Memory B cell (primary cell): Measurements from ENCODE around the gene TCIRG1.
"Not testable (repeated sequence)": the region's sequence is repeated elsewhere in the genome, so short reads cannot be mapped to it uniquely, and the experiment has no call there.

Experiments
- ATAC-seq: fragments of 150-1000 bp; cut with Tn5 transposase; 2 replicates; pipeline ENCODE4 v1.10.0; 2021; ENCODE audit warnings: low read depth, mild to moderate bottlenecking, moderate library complexity
- DNase-seq, 2 donors: peaks; one replicate each; pipeline ENCODE4 v3.0.0; 2022; ENCODE audit warnings: low spot score in 2 of 2
- H3K27ac Mint-ChIP-seq: one replicate; pipeline ENCODE4 v1.8.0; 2022; ENCODE audit warnings: mild to moderate bottlenecking, moderate library complexity, mixed read lengths
- H3K27me3 Mint-ChIP-seq: one replicate; pipeline ENCODE4 v1.8.0; 2022; ENCODE audit warnings: mixed read lengths
- H3K36me3 Mint-ChIP-seq: one replicate; pipeline ENCODE4 v1.8.0; 2022; ENCODE audit warnings: mild to moderate bottlenecking, mixed read lengths
- H3K4me1 Mint-ChIP-seq: one replicate; pipeline ENCODE4 v1.8.0; 2022; ENCODE audit warnings: mixed read lengths
- H3K4me3 Mint-ChIP-seq: one replicate; pipeline ENCODE4 v1.8.0; 2022; ENCODE audit warnings: mild to moderate bottlenecking, moderate library complexity, mixed read lengths
- H3K9me3 Mint-ChIP-seq: one replicate; pipeline ENCODE4 v1.8.0; 2022; ENCODE audit warnings: mixed read lengths

The TCIRG1 gene

GRCh38 chr11:68038718-68039525, at the start of gene TCIRG1:
TSS of gene TCIRG1 (plus strand) at chr11:68039025. CDS start at chr11:68041272, 2,247 bp downstream.
- no peaks in the 10 kb centered on the region for H3K9me3 Mint-ChIP-seq
- peaks cover 4% of the 10 kb centered on the region for H3K36me3 Mint-ChIP-seq
- peaks cover 19% of the 10 kb centered on the region for H3K4me1 Mint-ChIP-seq
- DNase-seq, result peak in 1 of 2 donors; percentile 45
- peak; percentile 31 for ATAC-seq
- peak within 1 kb of the TSS; percentile 95 for H3K27ac Mint-ChIP-seq
- no peaks in the 10 kb centered on the region for H3K27me3 Mint-ChIP-seq
- peak within 1 kb of the TSS; percentile 96 for H3K4me3 Mint-ChIP-seq

- Mint-ChIP-seq H3K4me1 (peaks cover 19% of the 10 kb centered on the region), H3K36me3 (peaks cover 13% of the 10 kb centered on the region)
- not testable (repeated sequence) for H3K9me3 Mint-ChIP-seq, H3K27me3 Mint-ChIP-seq, DNase-seq, ATAC-seq, H3K4me3 Mint-ChIP-seq, H3K27ac Mint-ChIP-seq
These were observed 48.1 kb upstream of the TCIRG1 start for GRCh38 chr11:67990546-67991346.

GRCh38 chr11:67991347-67992121, 47.3 kb upstream of the TCIRG1 start:
- not testable (repeated sequence) for ATAC-seq, H3K27ac Mint-ChIP-seq, H3K9me3 Mint-ChIP-seq, H3K27me3 Mint-ChIP-seq, DNase-seq
- Mint-ChIP-seq H3K36me3 (peaks cover 15% of the 10 kb centered on the region), H3K4me1 (peaks cover 21% of the 10 kb centered on the region), H3K4me3 (peak overlapping the region; percentile 19)

- peaks cover 35% of the 10 kb centered on the region for H3K4me1 Mint-ChIP-seq
- peak; percentile 60 to 62 for DNase-seq
These were observed 45.0 kb upstream of the TCIRG1 start for GRCh38 chr11:67993821-67994220.

DNA sequence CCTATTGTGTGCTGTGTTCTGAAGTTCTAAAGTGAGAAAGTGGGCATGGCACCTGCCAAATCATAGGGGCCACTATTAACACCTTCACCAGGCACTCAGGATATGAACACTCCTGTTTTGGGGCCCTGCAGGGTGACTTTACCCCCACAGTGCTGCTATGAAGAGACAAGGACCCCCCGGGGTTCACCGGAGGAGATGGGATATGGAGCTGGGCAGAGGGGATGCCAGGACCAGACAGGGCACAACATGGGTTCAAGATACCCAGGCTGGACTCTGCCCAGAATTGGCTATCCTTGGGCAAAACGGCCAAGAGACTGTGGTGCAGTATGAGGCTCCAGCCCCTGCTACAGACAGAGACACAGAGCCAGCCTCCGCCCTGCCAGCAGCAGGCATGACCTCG, 44.4 kb upstream of the TCIRG1 start:
- Mint-ChIP-seq H3K4me1 (peaks cover 35% of the 10 kb centered on the region), H3K27ac (peak overlapping the region; percentile 62), H3K36me3 (peaks cover 30% of the 10 kb centered on the region)
- not testable (repeated sequence) for H3K27me3 Mint-ChIP-seq, H3K4me3 Mint-ChIP-seq, ATAC-seq, DNase-seq, H3K9me3 Mint-ChIP-seq

More at GRCh38 chr11:67993821-67994220, 45.0 kb upstream of the TCIRG1 start:
- H3K27me3 Mint-ChIP-seq, H3K9me3 Mint-ChIP-seq: not testable (repeated sequence)
- peaks cover 30% of the 10 kb centered on the region for H3K36me3 Mint-ChIP-seq
- ATAC-seq, result peak; percentile 79
- H3K4me3 Mint-ChIP-seq, result peak overlapping the region; percentile 51
- peak overlapping the region; percentile 62 for H3K27ac Mint-ChIP-seq

DNA sequence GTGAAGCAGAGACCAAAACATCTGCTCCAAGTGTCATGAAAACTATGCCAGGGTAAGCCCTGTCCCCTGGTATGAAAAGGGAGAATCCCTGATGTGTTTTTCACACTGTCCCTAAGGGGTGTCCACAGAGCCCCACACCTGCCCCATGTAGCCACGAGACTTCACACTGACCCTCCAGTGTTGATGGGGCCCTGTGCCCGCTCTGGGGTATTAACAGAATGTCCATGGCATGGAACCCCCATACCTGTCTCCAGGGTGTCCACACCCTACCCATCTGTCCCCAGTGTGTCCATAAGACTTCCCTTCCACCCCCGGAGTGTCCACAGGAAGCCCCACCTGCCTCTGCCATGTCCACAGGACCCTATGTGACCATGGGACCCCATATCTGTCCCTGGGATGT, 43.7 kb upstream of the TCIRG1 start:
- H3K27ac Mint-ChIP-seq, DNase-seq, H3K27me3 Mint-ChIP-seq, H3K4me3 Mint-ChIP-seq, H3K9me3 Mint-ChIP-seq, ATAC-seq: not testable (repeated sequence)
- Mint-ChIP-seq H3K4me1 (peaks cover 35% of the 10 kb centered on the region), H3K36me3 (peaks cover 29% of the 10 kb centered on the region)

DNA sequence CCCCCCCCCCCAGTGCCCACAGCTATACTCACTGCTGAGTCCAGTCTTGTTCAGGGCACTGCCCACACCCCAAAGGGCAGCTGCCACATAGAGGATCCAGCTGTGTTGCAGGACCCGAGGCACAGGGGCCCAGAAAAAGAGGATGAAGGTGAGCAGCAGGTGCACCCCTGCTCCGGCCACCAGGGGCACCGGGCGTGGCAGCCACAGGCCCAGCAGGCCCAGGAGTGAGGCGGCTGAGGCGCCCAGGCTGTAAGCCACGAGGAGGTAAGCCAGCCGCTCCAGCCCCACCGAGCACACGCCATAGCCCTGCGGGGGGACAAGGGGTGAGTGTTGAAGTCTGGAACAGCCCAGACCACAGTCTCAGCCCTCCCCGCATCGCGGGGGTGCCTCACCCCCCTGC, 43.2 kb upstream of the TCIRG1 start:
- Mint-ChIP-seq H3K4me1 (peaks cover 35% of the 10 kb centered on the region), H3K36me3 (peaks cover 29% of the 10 kb centered on the region)
- ATAC-seq, H3K4me3 Mint-ChIP-seq, H3K27me3 Mint-ChIP-seq, H3K27ac Mint-ChIP-seq, H3K9me3 Mint-ChIP-seq, DNase-seq: not testable (repeated sequence)

- H3K4me1 Mint-ChIP-seq, result peaks cover 33% of the 10 kb centered on the region
- no peak overlapping the region for H3K4me3 Mint-ChIP-seq
- ATAC-seq (no peak), DNase-seq (no peak)
- no peaks in the 10 kb centered on the region for H3K27me3 Mint-ChIP-seq
- H3K36me3 Mint-ChIP-seq, result peaks cover 26% of the 10 kb centered on the region
- no peaks in the 10 kb centered on the region for H3K9me3 Mint-ChIP-seq
- no peak overlapping the region for H3K27ac Mint-ChIP-seq
These were observed 42.8 kb upstream of the TCIRG1 start for GRCh38 chr11:67996051-67996450.

- H3K36me3 Mint-ChIP-seq, result peaks cover 25% of the 10 kb centered on the region
- no peaks in the 10 kb centered on the region for H3K9me3 Mint-ChIP-seq
- H3K4me3 Mint-ChIP-seq, result peak overlapping the region; percentile 51
- no peaks in the 10 kb centered on the region for H3K27me3 Mint-ChIP-seq
- ATAC-seq, result peak; percentile 61
- H3K27ac Mint-ChIP-seq, result peak overlapping the region; percentile 3
- DNase-seq, result peak in 1 of 2 donors; percentile 56
- peaks cover 35% of the 10 kb centered on the region for H3K4me1 Mint-ChIP-seq
These were observed 42.0 kb upstream of the TCIRG1 start for GRCh38 chr11:67996622-67997474.

- DNase-seq (no peak), ATAC-seq (no peak)
- Mint-ChIP-seq H3K9me3 (no peaks in the 10 kb centered on the region), H3K27me3 (no peaks in the 10 kb centered on the region), H3K4me1 (peaks cover 40% of the 10 kb centered on the region), H3K27ac (no peak overlapping the region), H3K36me3 (peaks cover 23% of the 10 kb centered on the region), H3K4me3 (peak overlapping the region; percentile 51)
These were observed 41.3 kb upstream of the TCIRG1 start for GRCh38 chr11:67997475-67997921.

GRCh38 chr11:67998150-67999045, 40.4 kb upstream of the TCIRG1 start:
- ATAC-seq (no peak), DNase-seq (no peak)
- peak overlapping the region; percentile 50 for H3K27ac Mint-ChIP-seq
- H3K36me3 Mint-ChIP-seq, result peaks cover 24% of the 10 kb centered on the region
- no peaks in the 10 kb centered on the region for H3K27me3 Mint-ChIP-seq
- peaks cover 44% of the 10 kb centered on the region for H3K4me1 Mint-ChIP-seq
- H3K9me3 Mint-ChIP-seq, result no peaks in the 10 kb centered on the region
- H3K4me3 Mint-ChIP-seq, result peak overlapping the region; percentile 35

GRCh38 chr11:67999201-67999629, 39.6 kb upstream of the TCIRG1 start:
- ATAC-seq (no peak), DNase-seq (no peak)
- no peaks in the 10 kb centered on the region for H3K27me3 Mint-ChIP-seq
- H3K36me3 Mint-ChIP-seq, result peaks cover 22% of the 10 kb centered on the region
- no peak overlapping the region for H3K4me3 Mint-ChIP-seq
- H3K4me1 Mint-ChIP-seq, result peaks cover 39% of the 10 kb centered on the region
- no peak overlapping the region for H3K27ac Mint-ChIP-seq
- no peaks in the 10 kb centered on the region for H3K9me3 Mint-ChIP-seq
